SK-N-SH (cell line): ENCODE measurements around the gene CTBP2. TPM values are rescaled to one million over a fixed set of nuclear protein-coding genes. Genes with fewer than 3 reads are reported as not detected.

Experiments used
- CTCF ChIA-PET: fragments of 300-600, 350-600 bp; formaldehyde crosslinking; extraction: SDS; loops from one replicate; lab custom pipeline; 2021; lab: Yijun Ruan, JAX
- POLR2A ChIA-PET: fragments of 350-600 bp; sonication (Branson Sonifier 250); formaldehyde crosslinking; extraction: SDS; loops from one replicate; lab custom pipeline; 2020; ENCODE audit warnings: antibody characterized with exemption, inconsistent platforms; lab: Yijun Ruan, JAX
- DNase-seq: peaks from one replicate; pipeline ENCODE4 v3.0.0; 2012
- H2AFZ ChIP-seq: fragments of 200-600 bp; sonication (generic); 2 replicates; pipeline ENCODE4 v1.8.1; 2016; ENCODE audit warnings: antibody characterized with exemption, mild to moderate bottlenecking, low read depth
- H3F3A ChIP-seq: fragments of 200-600 bp; sonication (generic); replicated peaks from 2 replicates; pipeline ENCODE3; 2016; ENCODE audit warnings: antibody characterized with exemption, mild to moderate bottlenecking; ENCODE audit not compliant: insufficient read depth
- H3K27ac ChIP-seq, 2 experiments: fragments of 200-500 bp in 1 of 2; fragments of 200-600 bp in 1 of 2; sonication (Bioruptor generic) in 1 of 2; sonication (generic), shearing (Covaris generic) in 1 of 2; 2 replicates each; pipeline versions ENCODE4 v1.5.1 to v1.6.1; 2014 to 2016; ENCODE audit warnings: low read depth in 2 of 2, inconsistent platforms in 1 of 2, low read length in 1 of 2, mild to moderate bottlenecking in 1 of 2, mixed read lengths in 1 of 2
- H3K27me3 ChIP-seq: fragments of 200-600 bp; sonication (generic), shearing (Covaris generic); 2 replicates; pipeline ENCODE4 v1.6.1; 2016; ENCODE audit warnings: mixed run types; ENCODE audit not compliant: insufficient read depth
- H3K36me3 ChIP-seq, 2 experiments: fragments of 200-500 bp in 1 of 2; fragments of 200-600 bp in 1 of 2; sonication (Bioruptor generic) in 1 of 2; sonication (generic) in 1 of 2; replicated peaks in 1 of 2; 2 replicates each; pipeline versions ENCODE3 to v1.5.1; 2014 to 2016; ENCODE audit warnings: low read length in 1 of 2, mild to moderate bottlenecking in 1 of 2; ENCODE audit not compliant: insufficient read depth in 2 of 2, control insufficient read depth in 1 of 2
- H3K4me1 ChIP-seq, 2 experiments: fragments of 200-500 bp in 1 of 2; fragments of 200-600 bp in 1 of 2; sonication (Bioruptor generic) in 1 of 2; sonication (generic), shearing (Covaris generic) in 1 of 2; 2 replicates each; pipeline versions ENCODE4 v1.5.1 to v1.6.1; 2014 to 2016; ENCODE audit warnings: low read depth in 1 of 2, low read length in 1 of 2, mixed run types in 1 of 2; ENCODE audit not compliant: insufficient read depth in 2 of 2, control insufficient read depth in 1 of 2
- H3K4me2 ChIP-seq: fragments of 200-600 bp; sonication (generic), shearing (Covaris generic); 2 replicates; pipeline ENCODE4 v1.6.1; 2017; ENCODE audit warnings: mixed run types
- H3K4me3 ChIP-seq, 2 experiments: fragments of 200-500 bp in 1 of 2; fragments of 200-600 bp in 1 of 2; sonication (Bioruptor generic) in 1 of 2; sonication (generic), shearing (Covaris generic) in 1 of 2; 2 replicates each; pipeline versions ENCODE4 v1.5.1 to v1.8.1; 2014 to 2016; ENCODE audit warnings: low read depth in 2 of 2, inconsistent platforms in 1 of 2, low read length in 1 of 2, mild to moderate bottlenecking in 1 of 2, mixed read lengths in 1 of 2, moderate library complexity in 1 of 2
- H3K79me2 ChIP-seq: fragments of 200-600 bp; sonication (generic); 2 replicates; pipeline ENCODE4 v1.8.1; 2017; ENCODE audit warnings: mild to moderate bottlenecking; ENCODE audit not compliant: insufficient read depth
- H3K9ac ChIP-seq: fragments of 200-600 bp; sonication (generic); 2 replicates; pipeline ENCODE4 v1.6.1; 2017; ENCODE audit warnings: mixed run types
- H3K9me2 ChIP-seq: fragments of 200-600 bp; sonication (generic); 2 replicates; pipeline ENCODE4 v1.6.1; 2017; ENCODE audit warnings: mixed run types
- H3K9me3 ChIP-seq: fragments of 200-600 bp; sonication (generic); 2 replicates; pipeline ENCODE4 v1.6.1; 2017; ENCODE audit warnings: mixed run types, mild to moderate bottlenecking, moderate library complexity
- H4K20me1 ChIP-seq: fragments of 200-600 bp; sonication (generic); 2 replicates; pipeline ENCODE4 v1.6.1; 2017; ENCODE audit warnings: mild to moderate bottlenecking, mixed run types; ENCODE audit not compliant: insufficient read depth
- CHD2 ChIP-seq: fragments of 150-350 bp; IDR thresholded peaks from 2 replicates; pipeline ENCODE4 v1.6.1; 2018; ENCODE audit warnings: low read length; ENCODE audit not compliant: partially characterized antibody
- ELF1 ChIP-seq: IDR thresholded peaks from 2 replicates; pipeline ENCODE4 v1.4.0; 2012
- EP300 ChIP-seq, 2 experiments: IDR thresholded peaks; 2 replicates each; pipeline versions ENCODE4 v1.4.0 to v1.6.1; 2012; ENCODE audit warnings: borderline replicate concordance in 1 of 2, low read depth in 1 of 2, low read length in 1 of 2
- EZH2phosphoT487 ChIP-seq: fragments of 200-600 bp; sonication (generic); IDR thresholded peaks from 2 replicates; pipeline ENCODE4 v1.6.1; 2017; ENCODE audit warnings: low read depth, mixed run types, mild to moderate bottlenecking, antibody characterized with exemption, moderate library complexity, borderline replicate concordance
- FOSL2 ChIP-seq: IDR thresholded peaks from 2 replicates; pipeline ENCODE4 v1.4.0; 2012; ENCODE audit warnings: low read depth, mild to moderate bottlenecking, moderate library complexity, borderline replicate concordance
- FOXM1 ChIP-seq: IDR thresholded peaks from 2 replicates; pipeline ENCODE4 v1.4.0; 2012; ENCODE audit warnings: low read depth, mild to moderate bottlenecking
- GATA2 ChIP-seq: sonication (generic); formaldehyde crosslinking; IDR thresholded peaks from 2 replicates; pipeline ENCODE4 v1.5.0; 2020; ENCODE audit warnings: mild to moderate bottlenecking, missing genetic modification reagents
- JUND ChIP-seq: IDR thresholded peaks from 2 replicates; pipeline ENCODE4 v1.4.0; 2012
- MEF2A ChIP-seq: IDR thresholded peaks from 2 replicates; pipeline ENCODE4 v1.4.0; 2012; ENCODE audit warnings: low read depth, borderline replicate concordance
- MXI1 ChIP-seq: IDR thresholded peaks from 2 replicates; pipeline ENCODE4 v1.6.1; 2012; ENCODE audit warnings: mild to moderate bottlenecking, low read depth, low read length, improper control_type of control experiment
- NFIC ChIP-seq: IDR thresholded peaks from 2 replicates; pipeline ENCODE4 v1.4.0; 2012; ENCODE audit warnings: borderline replicate concordance
- POLR2AphosphoS5 ChIP-seq: IDR thresholded peaks from 2 replicates; pipeline ENCODE4 v1.6.1; 2012; ENCODE audit warnings: low read depth, low read length
- SIN3A ChIP-seq: IDR thresholded peaks from 2 replicates; pipeline ENCODE4 v1.6.1; 2012; ENCODE audit warnings: low read depth, mild to moderate bottlenecking, low read length, moderate library complexity, borderline replicate concordance
- SMC3 ChIP-seq: IDR thresholded peaks from 2 replicates; pipeline ENCODE4 v1.6.1; 2012; ENCODE audit warnings: low read depth, low read length, improper control_type of control experiment
- TAF1 ChIP-seq: IDR thresholded peaks from 2 replicates; pipeline ENCODE4 v1.6.1; 2012; ENCODE audit warnings: low read depth, mild to moderate bottlenecking, low read length, moderate library complexity, borderline replicate concordance
- TEAD4 ChIP-seq: IDR thresholded peaks from 2 replicates; pipeline ENCODE4 v1.4.0; 2012; ENCODE audit warnings: mild to moderate bottlenecking, borderline replicate concordance; ENCODE audit not compliant: insufficient read depth
- USF1 ChIP-seq: IDR thresholded peaks from 2 replicates; pipeline ENCODE4 v1.4.0; 2012; ENCODE audit warnings: low read depth, borderline replicate concordance
- ZBTB33 ChIP-seq: IDR thresholded peaks from 2 replicates; pipeline ENCODE4 v1.4.0; 2012; ENCODE audit warnings: low read depth, borderline replicate concordance
- WGBS: methylation state at CpG from one replicate; pipeline ENCODE4 v1.1.6; 2017; ENCODE audit warnings: low lambda C conversion rate; 5-methylcytosine and 5-hydroxymethylcytosine counted together
- polyA plus RNA-seq, 3 experiments: library from polyadenylated mRNA; depleted of rRNA; stranded (reverse); fragments of >200 nt; gene quantifications; 2 replicates each; pipeline ENCODE4 v1.2.3, GENCODE V29; 2012
- TF ChIP-seq, protein P1 (sequence below): IDR thresholded peaks from 2 replicates; pipeline ENCODE4 v1.6.1; 2012; ENCODE audit warnings: mild to moderate bottlenecking, low read depth, low read length, moderate library complexity
- TF ChIP-seq, protein P2 (sequence below): IDR thresholded peaks from 2 replicates; pipeline ENCODE4; 2012

The CTBP2 gene
- polyA plus RNA-seq, 1 of the 3 experiments (the other 2 are of a cell fraction) = 69.7 TPM

DNA sequence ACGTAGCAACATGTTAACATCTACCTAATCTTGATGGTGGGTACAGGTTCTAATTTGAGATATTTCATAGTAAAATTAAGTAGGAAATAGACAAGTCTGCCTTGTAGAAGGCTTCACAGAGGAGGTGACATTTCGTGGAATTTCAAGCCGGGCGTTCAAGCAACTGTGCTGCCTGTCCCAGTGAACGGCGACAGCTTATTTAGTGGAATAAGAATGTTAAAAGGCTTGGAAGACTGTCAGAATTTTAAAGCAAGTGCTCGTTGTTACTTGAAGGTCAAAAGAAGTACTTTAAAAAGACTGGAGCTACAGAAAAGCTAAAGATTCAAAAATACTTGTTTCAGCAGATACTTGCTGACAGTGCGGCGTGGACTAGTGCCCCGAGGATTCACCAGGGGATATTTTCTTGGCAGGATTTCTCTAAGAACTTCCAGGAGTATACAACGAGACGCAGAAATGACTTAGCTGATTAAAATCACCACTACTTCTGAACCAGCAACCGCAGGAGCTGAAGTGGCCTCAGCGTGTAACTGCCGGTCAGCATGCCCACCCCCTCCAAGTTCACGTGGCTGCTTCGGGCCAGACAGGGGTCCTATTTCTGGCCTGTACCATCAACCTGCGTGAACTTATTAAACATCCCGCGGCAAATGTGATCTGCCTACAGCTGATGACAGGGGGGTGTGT, 46.5 kb downstream of the CTBP2 start:
- DNase-seq = no peak
- Histone ChIP-seq H3F3A (no peaks in the 10 kb centered on the region), H3K4me2 (no peak overlapping the region), H3K27ac (no peak overlapping the region), H3K36me3 (peaks cover 12 to 19% of the 10 kb centered on the region in 2 experiments), H3K4me3 (no peak overlapping the region), H3K79me2 (peaks cover 96% of the 10 kb centered on the region), H2AFZ (no peak overlapping the region), H4K20me1 (peaks cover 95% of the 10 kb centered on the region), H3K4me1 (peaks cover 6 to 21% of the 10 kb centered on the region in 2 experiments; a peak in 3 of 4 replicates), H3K9me3 (no peaks in the 10 kb centered on the region), H3K9me2 (no peaks in the 10 kb centered on the region), H3K27me3 (no peaks in the 10 kb centered on the region), H3K9ac (no peak overlapping the region)
- ChIA-PET CTCF (no interaction called here), POLR2A (no interaction called here)
- TF ChIP-seq JUND (no peak), CHD2 (no peak), MXI1 (no peak), FOSL2 (no peak), MEF2A (no peak), SIN3A (no peak), EP300 (IDR thresholded peaks at IDR 0.05; ENCODE audit: borderline replicate concordance in 1 of 2, low read depth in 1 of 2, low read length in 1 of 2) (no peak), USF1 (no peak), ZBTB33 (no peak), GATA2 (CRISPR knock-in tag) (no peak), ELF1 (no peak), TAF1 (no peak), EZH2phosphoT487 (no peak), NFIC (no peak), POLR2AphosphoS5 (no peak), FOXM1 (no peak), TEAD4 (no peak), SMC3 (no peak)
- TF ChIP-seq, protein P1, sequence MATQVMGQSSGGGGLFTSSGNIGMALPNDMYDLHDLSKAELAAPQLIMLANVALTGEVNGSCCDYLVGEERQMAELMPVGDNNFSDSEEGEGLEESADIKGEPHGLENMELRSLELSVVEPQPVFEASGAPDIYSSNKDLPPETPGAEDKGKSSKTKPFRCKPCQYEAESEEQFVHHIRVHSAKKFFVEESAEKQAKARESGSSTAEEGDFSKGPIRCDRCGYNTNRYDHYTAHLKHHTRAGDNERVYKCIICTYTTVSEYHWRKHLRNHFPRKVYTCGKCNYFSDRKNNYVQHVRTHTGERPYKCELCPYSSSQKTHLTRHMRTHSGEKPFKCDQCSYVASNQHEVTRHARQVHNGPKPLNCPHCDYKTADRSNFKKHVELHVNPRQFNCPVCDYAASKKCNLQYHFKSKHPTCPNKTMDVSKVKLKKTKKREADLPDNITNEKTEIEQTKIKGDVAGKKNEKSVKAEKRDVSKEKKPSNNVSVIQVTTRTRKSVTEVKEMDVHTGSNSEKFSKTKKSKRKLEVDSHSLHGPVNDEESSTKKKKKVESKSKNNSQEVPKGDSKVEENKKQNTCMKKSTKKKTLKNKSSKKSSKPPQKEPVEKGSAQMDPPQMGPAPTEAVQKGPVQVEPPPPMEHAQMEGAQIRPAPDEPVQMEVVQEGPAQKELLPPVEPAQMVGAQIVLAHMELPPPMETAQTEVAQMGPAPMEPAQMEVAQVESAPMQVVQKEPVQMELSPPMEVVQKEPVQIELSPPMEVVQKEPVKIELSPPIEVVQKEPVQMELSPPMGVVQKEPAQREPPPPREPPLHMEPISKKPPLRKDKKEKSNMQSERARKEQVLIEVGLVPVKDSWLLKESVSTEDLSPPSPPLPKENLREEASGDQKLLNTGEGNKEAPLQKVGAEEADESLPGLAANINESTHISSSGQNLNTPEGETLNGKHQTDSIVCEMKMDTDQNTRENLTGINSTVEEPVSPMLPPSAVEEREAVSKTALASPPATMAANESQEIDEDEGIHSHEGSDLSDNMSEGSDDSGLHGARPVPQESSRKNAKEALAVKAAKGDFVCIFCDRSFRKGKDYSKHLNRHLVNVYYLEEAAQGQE = no peak
- TF ChIP-seq, protein P2, sequence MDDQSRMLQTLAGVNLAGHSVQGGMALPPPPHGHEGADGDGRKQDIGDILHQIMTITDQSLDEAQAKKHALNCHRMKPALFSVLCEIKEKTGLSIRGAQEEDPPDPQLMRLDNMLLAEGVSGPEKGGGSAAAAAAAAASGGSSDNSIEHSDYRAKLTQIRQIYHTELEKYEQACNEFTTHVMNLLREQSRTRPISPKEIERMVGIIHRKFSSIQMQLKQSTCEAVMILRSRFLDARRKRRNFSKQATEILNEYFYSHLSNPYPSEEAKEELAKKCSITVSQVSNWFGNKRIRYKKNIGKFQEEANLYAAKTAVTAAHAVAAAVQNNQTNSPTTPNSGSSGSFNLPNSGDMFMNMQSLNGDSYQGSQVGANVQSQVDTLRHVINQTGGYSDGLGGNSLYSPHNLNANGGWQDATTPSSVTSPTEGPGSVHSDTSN = no peak
- 95% methylated on average over 12 of the region's 20 CpGs for WGBS
